Measurements from ENCODE around the gene GPR146. TPM values are rescaled to one million over a fixed set of nuclear protein-coding genes. Genes with fewer than 3 reads are reported as not detected.

Gene GPR146
- polyA plus RNA-seq, 1 experiment = 0.69 TPM

- Histone ChIP-seq H3K27ac (ENCODE audit: low read depth, low read length) (no peak overlapping the region), H3K27me3 (ENCODE audit: control insufficient read depth, insufficient read depth, low read length) (no peaks in the 10 kb centered on the region), H3K4me3 (ENCODE audit: low read depth, low read length) (peak overlapping the region; percentile 37), H3K9me3 (ENCODE audit: control insufficient read depth, insufficient read depth, low read length) (no peaks in the 10 kb centered on the region; the same call in 1 of the 2 replicates)
- CTCF ChIA-PET = interaction anchor here (0.7 to 2.5 kb wide), 11 partner anchors 12 to 95 kb away, joined by 3 to 15 read pairs (median 4); no protein-coding TSS in a partner anchor
- TF ChIP-seq, protein P1, sequence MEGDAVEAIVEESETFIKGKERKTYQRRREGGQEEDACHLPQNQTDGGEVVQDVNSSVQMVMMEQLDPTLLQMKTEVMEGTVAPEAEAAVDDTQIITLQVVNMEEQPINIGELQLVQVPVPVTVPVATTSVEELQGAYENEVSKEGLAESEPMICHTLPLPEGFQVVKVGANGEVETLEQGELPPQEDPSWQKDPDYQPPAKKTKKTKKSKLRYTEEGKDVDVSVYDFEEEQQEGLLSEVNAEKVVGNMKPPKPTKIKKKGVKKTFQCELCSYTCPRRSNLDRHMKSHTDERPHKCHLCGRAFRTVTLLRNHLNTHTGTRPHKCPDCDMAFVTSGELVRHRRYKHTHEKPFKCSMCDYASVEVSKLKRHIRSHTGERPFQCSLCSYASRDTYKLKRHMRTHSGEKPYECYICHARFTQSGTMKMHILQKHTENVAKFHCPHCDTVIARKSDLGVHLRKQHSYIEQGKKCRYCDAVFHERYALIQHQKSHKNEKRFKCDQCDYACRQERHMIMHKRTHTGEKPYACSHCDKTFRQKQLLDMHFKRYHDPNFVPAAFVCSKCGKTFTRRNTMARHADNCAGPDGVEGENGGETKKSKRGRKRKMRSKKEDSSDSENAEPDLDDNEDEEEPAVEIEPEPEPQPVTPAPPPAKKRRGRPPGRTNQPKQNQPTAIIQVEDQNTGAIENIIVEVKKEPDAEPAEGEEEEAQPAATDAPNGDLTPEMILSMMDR (IDR thresholded peaks at IDR 0.05; ENCODE audit: low read depth, low read length) = no peak
- POLR2A ChIA-PET = no interaction called here
- DNase-seq (ENCODE audit: low read depth, low spot score) = no peak
Observed at GRCh38 chr7:1087465-1087814, 43.1 kb downstream of the GPR146 start.

- ChIA-PET POLR2A (no interaction called here), CTCF (interaction anchor here (0.8 to 2.5 kb wide), 7 partner anchors 11 to 96 kb away, joined by 3 to 15 read pairs (median 4); no protein-coding TSS in a partner anchor)
- Histone ChIP-seq H3K27me3 (ENCODE audit: control insufficient read depth, insufficient read depth, low read length) (no peaks in the 10 kb centered on the region), H3K9me3 (ENCODE audit: control insufficient read depth, insufficient read depth, low read length) (no peaks in the 10 kb centered on the region; the same call in 1 of the 2 replicates), H3K27ac (ENCODE audit: low read depth, low read length) (peak within 1 kb of the TSS; percentile 47), H3K4me3 (ENCODE audit: low read depth, low read length) (peak within 1 kb of the TSS; percentile 59)
- TF ChIP-seq, protein P1 (IDR thresholded peaks at IDR 0.05; ENCODE audit: low read depth, low read length) = no peak
- no peak for DNase-seq (ENCODE audit: low read depth, low spot score)
Observed at GRCh38 chr7:1087952-1088920, 43.9 kb downstream of the GPR146 start, which contains the start of gene GPER1. TSS of gene GPER1 (plus strand) at chr7:1088113. CDS start at chr7:1091729, 3,616 bp downstream.

- no peak for DNase-seq (ENCODE audit: low read depth, low spot score)
- Histone ChIP-seq H3K27me3 (ENCODE audit: control insufficient read depth, insufficient read depth, low read length) (no peaks in the 10 kb centered on the region), H3K27ac (ENCODE audit: low read depth, low read length) (no peak overlapping the region), H3K4me3 (ENCODE audit: low read depth, low read length) (no peak overlapping the region), H3K9me3 (ENCODE audit: control insufficient read depth, insufficient read depth, low read length) (no peaks in the 10 kb centered on the region; the same call in 1 of the 2 replicates)
- TF ChIP-seq, protein P1 (IDR thresholded peaks at IDR 0.05; ENCODE audit: low read depth, low read length) = no peak
- ChIA-PET POLR2A (no interaction called here), CTCF (interaction anchor here (1.2 to 1.3 kb wide), 2 partner anchors 25 to 97 kb away, joined by 3 to 6 read pairs; no protein-coding TSS in a partner anchor)
Observed at GRCh38 chr7:1090236-1090635, 45.9 kb downstream of the GPR146 start.

DNA sequence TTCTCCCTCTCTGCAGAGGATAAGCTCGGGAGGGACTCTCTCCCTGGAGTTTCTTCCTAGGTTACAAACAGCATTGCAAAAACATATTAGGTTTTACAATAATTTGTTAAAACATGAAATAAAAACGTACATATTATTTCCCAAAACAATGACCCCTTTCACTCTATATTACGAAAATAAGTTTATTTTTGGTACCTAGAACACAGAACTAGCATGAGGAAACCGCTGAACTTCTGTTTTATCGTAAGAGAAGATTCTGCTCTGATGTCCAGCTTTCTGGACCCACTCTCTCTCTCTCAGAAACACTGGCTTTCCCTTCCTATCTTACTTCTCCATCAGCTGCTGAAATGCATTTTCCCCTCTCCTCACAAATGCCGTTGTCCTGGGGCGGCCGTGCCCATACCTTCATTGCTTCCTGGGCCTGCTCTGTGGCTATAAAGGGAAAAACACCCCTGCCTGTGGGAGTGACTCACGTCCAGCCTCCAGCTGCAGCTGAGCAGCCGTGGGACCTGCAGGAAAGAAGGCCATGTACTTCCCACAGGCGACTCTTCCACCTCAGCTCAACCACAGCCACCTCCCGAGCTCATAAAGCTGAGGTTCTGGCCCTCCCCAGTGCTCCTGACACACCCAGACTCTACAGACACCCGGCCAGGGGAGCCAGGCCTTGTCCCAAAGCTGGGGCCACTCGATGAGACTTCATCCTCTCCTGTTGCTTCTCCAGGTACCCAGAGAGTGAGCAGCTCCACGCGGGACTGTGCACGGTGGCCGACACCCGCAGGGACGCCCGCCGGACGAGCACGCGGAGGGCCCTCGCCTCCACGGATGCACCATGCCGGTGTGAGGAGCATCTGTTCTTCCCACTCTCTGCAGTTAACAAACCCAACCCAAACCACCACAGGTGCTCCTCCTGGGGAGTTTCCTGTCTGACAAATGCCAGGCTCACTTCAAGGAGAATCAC lies 46.6 kb downstream of the GPR146 start:
- ChIA-PET POLR2A (interaction anchor here (0.6 kb wide), 1 partner anchor 186 kb away, joined by 4 read pairs; no protein-coding TSS in a partner anchor), CTCF (interaction anchor here (1.2 to 1.3 kb wide), 2 partner anchors 26 to 98 kb away, joined by 3 to 6 read pairs; no protein-coding TSS in a partner anchor)
- H3K27me3 ChIP-seq (ENCODE audit: control insufficient read depth, insufficient read depth, low read length) = no peaks in the 10 kb centered on the region
- H3K9me3 ChIP-seq (ENCODE audit: control insufficient read depth, insufficient read depth, low read length) = no peaks in the 10 kb centered on the region; the same call in 1 of the 2 replicates
- DNase-seq (ENCODE audit: low read depth, low spot score) = no peak
- no peak overlapping the region for H3K4me3 ChIP-seq (ENCODE audit: low read depth, low read length)
- TF ChIP-seq, protein P1 (IDR thresholded peaks at IDR 0.05; ENCODE audit: low read depth, low read length) = no peak
- H3K27ac ChIP-seq (ENCODE audit: low read depth, low read length) = peak overlapping the region; percentile 11
